ENCODE measurements around the gene AFM.

The AFM gene

GRCh38 chr4:73448448-73449203 lies 32.9 kb upstream of the AFM start:
- no peak for DNase-seq (ENCODE audit: low read depth in 1 of 2, low spot score in 1 of 2)

DNA sequence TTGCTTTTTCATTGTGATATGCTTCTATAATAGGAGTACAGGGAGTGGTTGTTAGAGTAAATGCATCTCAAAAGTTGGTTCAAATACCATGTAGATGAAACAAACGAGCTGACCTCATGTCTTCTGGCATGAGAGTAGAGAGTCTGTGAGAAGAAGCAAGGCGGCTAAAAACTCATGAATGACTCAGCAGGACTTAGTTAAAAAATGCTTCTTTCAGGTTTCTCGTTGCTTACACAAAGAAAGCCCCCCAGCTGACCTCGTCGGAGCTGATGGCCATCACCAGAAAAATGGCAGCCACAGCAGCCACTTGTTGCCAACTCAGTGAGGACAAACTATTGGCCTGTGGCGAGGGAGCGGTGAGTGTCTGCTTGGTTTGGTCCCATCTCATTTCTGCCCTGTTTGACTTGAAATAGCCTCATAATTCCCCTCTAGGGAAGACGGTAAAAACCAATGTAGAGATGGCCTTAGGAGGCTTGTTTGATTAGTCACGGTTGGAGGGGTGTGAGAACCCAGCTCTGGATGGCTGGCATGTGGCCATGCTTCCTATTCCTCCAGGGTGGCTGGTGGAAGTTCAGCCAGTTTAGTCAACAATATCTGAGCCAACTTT lies 31.0 kb upstream of the AFM start:
- no peak for DNase-seq (ENCODE audit: low read depth in 1 of 2, low spot score in 1 of 2)

- DNase-seq (ENCODE audit: low read depth in 1 of 2, low spot score in 1 of 2), result no peak
These were observed 30.1 kb upstream of the AFM start for GRCh38 chr4:73451404-73451803.

DNA sequence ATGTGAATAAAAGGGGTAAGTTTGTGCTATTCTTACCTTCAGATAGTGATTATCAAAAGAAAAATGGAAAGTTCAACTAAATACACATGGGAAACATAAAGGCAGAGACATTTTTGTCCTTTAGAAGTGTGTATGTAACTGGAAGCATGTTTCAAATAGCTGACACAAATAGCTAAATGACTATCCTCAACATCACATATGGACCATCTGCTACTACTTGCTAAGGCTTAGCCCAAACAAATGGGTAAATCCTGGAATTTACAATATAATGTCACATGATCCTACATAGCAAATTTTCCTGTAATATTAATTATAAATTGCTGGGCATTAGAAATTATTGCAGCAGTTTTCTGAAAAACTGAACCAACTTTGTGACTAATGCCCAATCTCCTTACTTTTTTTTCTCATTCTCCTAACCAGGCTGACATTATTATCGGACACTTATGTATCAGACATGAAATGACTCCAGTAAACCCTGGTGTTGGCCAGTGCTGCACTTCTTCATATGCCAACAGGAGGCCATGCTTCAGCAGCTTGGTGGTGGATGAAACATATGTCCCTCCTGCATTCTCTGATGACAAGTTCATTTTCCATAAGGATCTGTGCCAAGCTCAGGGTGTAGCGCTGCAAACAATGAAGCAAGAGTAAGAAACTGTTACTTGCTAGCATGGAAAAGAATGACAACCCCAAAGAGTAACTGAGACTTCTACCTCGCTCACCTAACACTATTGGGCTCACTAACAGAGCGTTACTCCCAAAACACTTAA lies 29.4 kb upstream of the AFM start:
- DNase-seq (ENCODE audit: low read depth in 1 of 2, low spot score in 1 of 2), result no peak

DNA sequence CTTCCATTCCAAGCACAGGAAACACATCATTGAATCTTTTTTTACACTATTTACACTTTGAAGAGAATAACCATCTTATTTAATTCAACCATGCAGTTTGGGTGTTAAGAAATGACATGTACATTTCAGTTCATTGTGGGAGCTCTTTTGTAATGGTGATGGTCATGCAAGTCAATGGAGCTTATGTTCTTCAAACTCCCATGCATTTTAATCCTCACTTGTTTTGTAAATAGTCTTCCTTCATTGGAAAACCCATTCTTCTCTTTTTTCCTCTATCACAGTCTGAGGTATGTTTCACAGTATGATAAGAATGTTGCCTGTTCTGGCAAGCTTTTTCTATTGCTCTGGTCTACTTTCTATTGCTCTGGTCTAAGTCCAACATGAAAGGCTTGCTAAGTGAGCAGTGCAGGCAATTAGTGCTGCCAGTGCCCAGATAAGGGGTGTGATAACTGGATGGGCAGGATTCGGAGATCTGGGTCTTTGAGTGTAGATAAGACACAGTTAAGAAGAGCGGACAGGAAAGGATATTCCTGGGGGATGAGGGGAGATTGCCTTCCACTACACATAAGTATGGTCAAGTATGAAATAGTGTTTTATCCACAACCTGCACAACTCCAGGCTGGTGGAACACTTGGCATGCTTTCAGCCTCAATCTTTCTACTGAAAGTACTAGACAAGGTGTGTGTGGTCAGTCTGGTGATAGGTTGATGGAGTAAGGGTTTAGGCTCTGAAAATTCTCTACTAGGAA lies 28.4 kb upstream of the AFM start:
- no peak for DNase-seq (ENCODE audit: low read depth in 1 of 2, low spot score in 1 of 2)

- no peak for DNase-seq (ENCODE audit: low read depth in 1 of 2, low spot score in 1 of 2)
These were observed 27.9 kb upstream of the AFM start for GRCh38 chr4:73453701-73454005.

DNA sequence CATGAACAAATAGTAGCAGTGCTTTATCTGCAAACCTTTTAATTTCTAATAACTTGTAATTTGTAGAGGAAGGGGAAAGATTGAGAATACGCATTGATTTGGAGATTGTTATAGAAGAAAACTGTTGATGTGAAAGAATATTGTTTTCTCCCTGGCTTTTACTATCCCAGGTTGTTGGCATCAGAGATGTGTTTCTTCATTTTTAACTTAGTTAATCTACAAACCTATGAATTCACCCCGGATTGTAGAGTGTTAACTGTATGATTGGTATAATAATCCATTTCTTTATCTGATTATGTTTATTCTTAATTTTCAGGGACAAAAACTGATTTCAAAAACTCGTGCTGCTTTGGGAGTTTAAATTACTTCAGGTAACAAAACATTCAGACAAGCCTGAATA lies 26.6 kb upstream of the AFM start:
- no peak for DNase-seq (ENCODE audit: low read depth in 1 of 2, low spot score in 1 of 2)

DNA sequence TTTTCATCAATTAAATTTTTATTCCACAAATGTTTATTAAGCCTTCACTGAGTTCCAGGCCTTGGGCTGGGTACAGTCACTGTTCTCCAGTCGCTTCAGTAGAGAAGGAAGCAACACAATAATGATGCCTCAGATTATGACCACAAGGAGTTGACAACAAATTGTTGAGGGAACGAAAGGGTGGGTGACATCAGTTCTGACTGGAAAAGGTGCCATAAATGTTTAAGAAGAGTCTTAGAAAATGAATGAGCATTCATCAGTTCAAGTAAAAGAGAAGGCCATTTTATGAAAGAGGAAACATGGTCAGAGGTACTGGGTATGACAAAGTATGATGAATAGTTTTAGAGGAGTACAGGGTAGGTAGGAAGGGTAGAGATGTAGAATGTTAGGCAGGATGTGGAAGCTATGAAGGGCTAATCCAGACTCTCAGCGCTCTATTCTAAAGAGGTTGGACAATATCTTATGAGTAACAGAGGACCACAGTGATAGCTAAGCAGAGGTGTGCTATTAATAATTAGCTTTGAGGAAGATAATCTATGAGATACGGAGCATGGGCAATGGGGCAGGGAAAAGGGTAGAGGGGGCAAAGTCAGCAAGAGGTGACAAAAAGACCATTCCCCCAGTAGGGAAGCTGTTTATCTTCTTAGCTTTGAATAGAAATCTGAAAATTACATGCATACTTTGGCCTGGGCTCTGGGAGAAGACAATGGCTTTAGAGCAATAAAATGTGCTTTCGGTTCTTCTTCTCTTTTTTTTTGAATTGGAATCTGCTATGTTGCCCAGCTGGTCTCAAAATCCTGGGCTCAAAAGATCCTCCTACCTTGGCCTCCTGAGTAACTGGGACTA lies 25.1 kb upstream of the AFM start:
- DNase-seq (ENCODE audit: low read depth in 1 of 2, low spot score in 1 of 2), result no peak

- DNase-seq (ENCODE audit: low read depth in 1 of 2, low spot score in 1 of 2), result no peak
These were observed 23.1 kb upstream of the AFM start for GRCh38 chr4:73458184-73459047.

DNA sequence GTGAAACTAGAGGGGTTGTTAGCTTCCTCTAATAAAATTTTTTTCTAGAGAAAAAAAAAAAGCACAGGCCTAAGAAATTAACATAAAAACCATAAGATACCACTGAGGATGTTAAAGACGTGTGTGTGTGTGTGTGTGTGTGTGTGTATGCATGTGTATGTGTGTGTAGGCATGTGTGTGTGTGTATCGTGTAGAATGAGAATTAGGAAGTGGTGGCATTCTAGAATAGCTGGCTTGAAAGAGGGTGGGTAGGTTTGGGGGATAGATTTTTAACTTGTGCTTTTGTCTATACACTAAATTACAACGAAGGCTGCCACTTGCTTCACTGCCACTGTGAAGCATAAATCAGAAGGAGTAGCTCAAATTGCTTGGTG lies 22.5 kb upstream of the AFM start:
- DNase-seq (ENCODE audit: low read depth in 1 of 2, low spot score in 1 of 2), result no peak

- no peak for DNase-seq (ENCODE audit: low read depth in 1 of 2, low spot score in 1 of 2)
These were observed 20.5 kb upstream of the AFM start for GRCh38 chr4:73460913-73461522.

GRCh38 chr4:73468170-73468569 lies 13.4 kb upstream of the AFM start:
- no peak for DNase-seq (ENCODE audit: low read depth in 1 of 2, low spot score in 1 of 2)

DNA sequence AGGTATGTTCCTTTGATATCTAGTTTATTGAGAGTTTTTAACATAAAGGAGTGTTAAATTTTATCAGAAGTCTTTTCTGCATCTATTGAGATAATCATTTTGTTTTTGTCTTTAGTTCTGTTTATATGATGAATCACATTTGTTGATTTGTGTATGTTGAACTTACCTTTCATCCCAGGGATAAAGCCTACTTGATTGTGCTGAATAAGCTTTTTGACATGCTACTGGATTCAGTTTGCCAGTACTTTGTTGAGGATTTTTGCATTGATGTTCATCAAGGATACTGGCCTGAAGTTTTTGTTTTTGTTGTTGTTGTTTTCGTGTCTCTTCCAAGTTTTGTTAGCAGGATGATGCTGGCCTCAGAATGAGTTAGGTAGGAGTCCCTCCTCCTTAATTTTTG lies 10.8 kb upstream of the AFM start:
- no peak for DNase-seq (ENCODE audit: low read depth in 1 of 2, low spot score in 1 of 2)

GRCh38 chr4:73477176-73477575 lies 4.4 kb upstream of the AFM start:
- no peak for DNase-seq (ENCODE audit: low read depth in 1 of 2, low spot score in 1 of 2)

DNA sequence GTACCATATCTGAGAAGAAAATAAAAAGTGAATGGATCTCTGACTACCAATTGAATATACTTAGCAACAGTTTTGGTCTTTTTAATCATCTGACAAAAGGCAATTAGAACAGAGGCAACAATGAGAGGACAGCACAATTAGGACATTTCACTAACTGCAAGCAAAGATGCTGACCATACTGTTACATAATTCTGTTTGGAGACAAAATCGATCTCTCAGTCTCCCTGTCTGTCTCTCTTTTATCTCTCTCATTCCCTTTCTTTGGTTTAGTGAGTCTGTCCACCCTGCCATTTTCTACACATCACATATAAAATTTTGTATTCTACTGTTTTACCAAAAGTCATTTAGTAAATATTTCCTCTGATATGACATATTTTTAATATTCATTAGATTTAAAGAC lies 2.2 kb upstream of the AFM start:
- no peak for DNase-seq (ENCODE audit: low read depth in 1 of 2, low spot score in 1 of 2)

DNA sequence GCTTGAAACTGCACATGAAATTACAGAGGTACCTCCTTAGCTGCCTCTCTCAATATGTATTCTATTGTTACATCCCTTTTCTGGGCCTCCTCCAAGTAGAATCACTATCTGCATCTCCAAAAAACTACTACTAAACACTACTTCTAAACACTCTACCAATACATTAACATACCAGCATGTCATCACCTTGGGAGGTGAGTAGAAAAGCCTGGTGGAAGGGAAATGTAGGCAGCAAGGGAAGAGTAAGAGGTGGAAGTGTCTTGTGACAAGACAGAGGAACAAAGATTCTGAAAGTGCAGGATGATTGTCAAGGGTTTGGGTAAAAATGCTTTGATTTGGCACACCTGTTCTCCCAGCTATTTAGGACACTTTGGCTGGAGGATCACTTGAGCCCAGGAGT lies 3.5 kb downstream of the AFM start:
- DNase-seq (ENCODE audit: low read depth in 1 of 2, low spot score in 1 of 2), result no peak

GRCh38 chr4:73485596-73485995 lies 4.1 kb downstream of the AFM start:
- DNase-seq (ENCODE audit: low read depth in 1 of 2, low spot score in 1 of 2), result no peak

GRCh38 chr4:73486497-73486896 lies 5.0 kb downstream of the AFM start:
- DNase-seq (ENCODE audit: low read depth in 1 of 2, low spot score in 1 of 2), result no peak

- DNase-seq (ENCODE audit: low read depth in 1 of 2, low spot score in 1 of 2), result no peak
These were observed 5.7 kb downstream of the AFM start for GRCh38 chr4:73487233-73487632.

Data from stimulated activated CD4-positive, alpha-beta T cell treated with anti-CD3 and anti-CD28 coated beads, Interleukin-15, amount 100 ng/mL, for 1 hour (primary cell).